Neutrophil (primary cell): ENCODE results near the gene KCNT1.

ENCODE experiments used
- H3K27ac ChIP-seq: fragments of 200-600 bp; sonication (generic); 2 replicates; pipeline ENCODE4 v1.5.1; 2016; ENCODE audit warnings: mild to moderate bottlenecking, moderate library complexity
- H3K27me3 ChIP-seq: fragments of 200-600 bp; sonication (generic); 2 replicates; pipeline ENCODE4 v1.6.0; 2016; ENCODE audit warnings: mild to moderate bottlenecking
- H3K36me3 ChIP-seq: fragments of 200-600 bp; sonication (generic); 2 replicates; pipeline ENCODE4 v1.5.1; 2017
- H3K4me1 ChIP-seq, 2 experiments: fragments of 200-600 bp in 1 of 2; sonication (generic) in 1 of 2; 1 replicate in 1 of 2; 2 replicates in 1 of 2; pipeline versions ENCODE4 v1.5.1 to v1.6.1; 2013 to 2016; ENCODE audit warnings: low read depth in 1 of 2, low read length in 1 of 2, mild to moderate bottlenecking in 1 of 2, moderate library complexity in 1 of 2; ENCODE audit not compliant: control insufficient read depth in 1 of 2, insufficient read depth in 1 of 2
- H3K4me3 ChIP-seq, 2 experiments: fragments of 200-600 bp in 1 of 2; sonication (generic) in 1 of 2; 1 replicate in 1 of 2; 2 replicates in 1 of 2; pipeline ENCODE4 v1.5.1; 2013 to 2016; ENCODE audit warnings: low read depth in 1 of 2, low read length in 1 of 2, mild to moderate bottlenecking in 1 of 2, moderate library complexity in 1 of 2
- H3K9me3 ChIP-seq: fragments of 200-600 bp; sonication (generic); 2 replicates; pipeline ENCODE4 v1.5.1; 2016
- TF ChIP-seq, protein P1 (sequence below): fragments of 200-600 bp; sonication (generic); IDR thresholded peaks from 2 replicates; pipeline ENCODE4 v1.5.1; 2016; ENCODE audit warnings: antibody characterized with exemption

The KCNT1 gene

GRCh38 chr9:135812961-135813360 is 111.0 kb downstream of the KCNT1 start:
- no peaks in the 10 kb centered on the region for H3K9me3 ChIP-seq
- H3K27me3 ChIP-seq: no peaks in the 10 kb centered on the region
- TF ChIP-seq, protein P1, sequence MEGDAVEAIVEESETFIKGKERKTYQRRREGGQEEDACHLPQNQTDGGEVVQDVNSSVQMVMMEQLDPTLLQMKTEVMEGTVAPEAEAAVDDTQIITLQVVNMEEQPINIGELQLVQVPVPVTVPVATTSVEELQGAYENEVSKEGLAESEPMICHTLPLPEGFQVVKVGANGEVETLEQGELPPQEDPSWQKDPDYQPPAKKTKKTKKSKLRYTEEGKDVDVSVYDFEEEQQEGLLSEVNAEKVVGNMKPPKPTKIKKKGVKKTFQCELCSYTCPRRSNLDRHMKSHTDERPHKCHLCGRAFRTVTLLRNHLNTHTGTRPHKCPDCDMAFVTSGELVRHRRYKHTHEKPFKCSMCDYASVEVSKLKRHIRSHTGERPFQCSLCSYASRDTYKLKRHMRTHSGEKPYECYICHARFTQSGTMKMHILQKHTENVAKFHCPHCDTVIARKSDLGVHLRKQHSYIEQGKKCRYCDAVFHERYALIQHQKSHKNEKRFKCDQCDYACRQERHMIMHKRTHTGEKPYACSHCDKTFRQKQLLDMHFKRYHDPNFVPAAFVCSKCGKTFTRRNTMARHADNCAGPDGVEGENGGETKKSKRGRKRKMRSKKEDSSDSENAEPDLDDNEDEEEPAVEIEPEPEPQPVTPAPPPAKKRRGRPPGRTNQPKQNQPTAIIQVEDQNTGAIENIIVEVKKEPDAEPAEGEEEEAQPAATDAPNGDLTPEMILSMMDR: no peak
- peaks cover 79% of the 10 kb centered on the region for H3K36me3 ChIP-seq
- no peak overlapping the region for H3K27ac ChIP-seq
- H3K4me1 ChIP-seq: no peaks in the 10 kb centered on the region
- no peak overlapping the region for H3K4me3 ChIP-seq

DNA sequence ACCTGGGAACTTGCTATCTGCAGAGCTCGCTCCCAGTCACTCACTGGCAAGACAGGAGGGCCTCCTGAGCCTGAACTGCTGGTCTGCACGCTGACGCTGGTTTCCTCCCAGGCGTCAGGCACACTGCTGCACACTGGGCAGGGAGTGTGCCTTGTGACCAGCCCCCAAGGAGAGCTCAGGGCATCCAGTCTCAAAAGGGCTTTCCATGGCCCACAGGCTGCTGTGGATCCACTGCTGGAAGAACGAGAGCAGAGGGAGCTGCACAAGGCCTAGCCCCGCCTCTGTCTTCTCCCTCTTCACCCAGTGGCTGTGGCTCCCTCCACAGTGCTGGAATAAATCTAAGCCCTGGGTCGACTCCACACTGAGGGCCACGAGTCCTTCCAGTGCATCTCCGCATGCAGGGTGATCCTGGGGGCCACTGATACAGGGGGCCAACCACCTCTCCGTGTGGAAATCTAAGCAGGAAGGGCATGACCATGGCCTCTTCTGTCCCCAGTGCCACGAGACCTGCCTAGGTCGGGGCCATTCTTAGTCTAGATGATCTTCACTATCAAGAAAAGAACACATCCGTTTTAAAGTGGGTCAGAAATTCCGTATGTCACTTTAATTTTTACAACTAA is 111.8 kb downstream of the KCNT1 start:
- Histone ChIP-seq H3K27ac (no peak overlapping the region), H3K36me3 (peaks cover 87% of the 10 kb centered on the region), H3K4me3 (no peak overlapping the region), H3K9me3 (no peaks in the 10 kb centered on the region), H3K4me1 (no peaks in the 10 kb centered on the region), H3K27me3 (no peaks in the 10 kb centered on the region)
- TF ChIP-seq, protein P1: no peak

DNA sequence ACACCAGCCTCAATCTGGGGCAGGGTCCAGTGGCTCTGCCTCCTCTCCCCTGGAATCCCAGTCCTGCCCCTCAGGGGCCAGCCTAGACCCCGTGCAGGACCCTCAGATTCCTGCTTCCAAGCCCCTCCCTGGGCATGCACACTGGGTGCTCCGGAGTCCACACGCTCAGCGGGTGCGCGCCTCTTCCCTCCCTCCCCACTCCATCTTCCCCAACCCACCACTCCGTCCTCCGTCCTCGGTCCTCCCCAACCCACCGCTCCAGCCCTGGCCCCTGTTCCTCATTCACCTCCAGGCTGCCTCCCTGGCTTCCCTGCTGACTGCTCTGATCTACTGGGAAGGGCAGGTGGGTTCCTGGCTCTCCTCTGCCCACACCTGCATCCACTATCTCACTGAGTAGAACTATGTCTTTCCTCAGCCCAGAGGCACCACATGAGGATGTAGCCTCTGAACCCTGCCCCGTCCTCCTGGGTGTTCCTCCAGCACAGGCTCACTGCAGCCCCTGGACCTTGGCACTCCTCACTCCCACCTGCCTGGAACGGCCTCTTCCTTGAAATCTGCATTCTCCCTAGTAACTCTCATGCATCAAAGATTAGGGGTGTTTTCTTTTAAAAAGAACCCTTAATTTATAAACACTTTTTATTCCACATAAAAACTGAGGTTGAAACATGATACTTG is 112.6 kb downstream of the KCNT1 start:
- Histone ChIP-seq H3K27me3 (no peaks in the 10 kb centered on the region), H3K9me3 (no peaks in the 10 kb centered on the region), H3K27ac (no peak overlapping the region), H3K4me3 (no peak overlapping the region), H3K36me3 (peaks cover 90% of the 10 kb centered on the region), H3K4me1 (no peaks in the 10 kb centered on the region)
- TF ChIP-seq, protein P1: no peak

GRCh38 chr9:135815413-135815812 is 113.4 kb downstream of the KCNT1 start:
- no peaks in the 10 kb centered on the region for H3K9me3 ChIP-seq
- H3K36me3 ChIP-seq: peaks cover 91% of the 10 kb centered on the region
- TF ChIP-seq, protein P1: no peak
- H3K27ac ChIP-seq: no peak overlapping the region
- H3K27me3 ChIP-seq: no peaks in the 10 kb centered on the region
- no peaks in the 10 kb centered on the region for H3K4me1 ChIP-seq
- H3K4me3 ChIP-seq: no peak overlapping the region

- H3K36me3 ChIP-seq: peaks cover 91% of the 10 kb centered on the region
- TF ChIP-seq, protein P1: no peak
Observed at GRCh38 chr9:135815830-135816650, 114.1 kb downstream of the KCNT1 start.

More at GRCh38 chr9:135815830-135816650, 114.1 kb downstream of the KCNT1 start:
- no peak overlapping the region for H3K4me3 ChIP-seq
- H3K4me1 ChIP-seq: no peaks in the 10 kb centered on the region
- no peak overlapping the region for H3K27ac ChIP-seq
- H3K9me3 ChIP-seq: no peaks in the 10 kb centered on the region
- H3K27me3 ChIP-seq: no peaks in the 10 kb centered on the region
